Upper lobe of right lung (tissue), 1 donor: ENCODE data around the gene FAM83F. TPM values are rescaled to one million over a fixed set of nuclear protein-coding genes. Genes with fewer than 3 reads are reported as not detected.
"Not testable (repeated sequence)": the region's sequence is repeated elsewhere in the genome, so short reads cannot be mapped to it uniquely, and the experiment has no call there.

Experiments used
- ATAC-seq: fragments of 200-7000 bp; cut with Tn5 transposase; one replicate; pipeline ENCODE4 v1.9.1; 2020; ENCODE audit warnings: mild to moderate bottlenecking, moderate library complexity
- DNase-seq: peaks from one replicate; pipeline ENCODE4 v3.0.0-alpha.2; 2020
- H3K27ac ChIP-seq: fragments of 200-600 bp; one replicate; pipeline ENCODE4 v1.8.0; 2022
- H3K27me3 ChIP-seq: fragments of 200-600 bp; one replicate; pipeline ENCODE4 v1.8.0; 2022; ENCODE audit warnings: mild to moderate bottlenecking
- H3K36me3 ChIP-seq: fragments of 200-600 bp; one replicate; pipeline ENCODE4 v1.8.0; 2022
- H3K4me1 ChIP-seq: fragments of 200-600 bp; one replicate; pipeline ENCODE4 v1.8.0; 2022
- H3K4me3 ChIP-seq: fragments of 200-600 bp; one replicate; pipeline ENCODE4 v1.8.0; 2022; ENCODE audit warnings: mild to moderate bottlenecking
- H3K9me3 ChIP-seq: fragments of 200-600 bp; one replicate; pipeline ENCODE4 v1.8.0; 2022
- intact Hi-C: fragments of 100-400 bp; cut with DNase I; formaldehyde crosslinking; loops from one replicate; pipeline ENCODE4 v1.11.0; 2022
- total RNA-seq: library from RNA; stranded (reverse); fragmentation: NEBNext Ultra II Directional; extraction: Animal tissue kit (Norgen Biotek cat#: 25700); gene quantifications from one replicate; pipeline ENCODE4 v1.2.1, GENCODE V29; 2021
- TF ChIP-seq, protein P1 (sequence below): fragments of 200-600 bp; IDR thresholded peaks from one replicate; pipeline ENCODE4 v1.8.0; 2022; ENCODE audit warnings: antibody characterized with exemption
- donor health status: DM: no; HTN: yes; CAD: no; lungs with severe emphysema.

FAM83F gene
- total RNA-seq, 1 donor from 2014 or later, result 0.35 TPM

DNA sequence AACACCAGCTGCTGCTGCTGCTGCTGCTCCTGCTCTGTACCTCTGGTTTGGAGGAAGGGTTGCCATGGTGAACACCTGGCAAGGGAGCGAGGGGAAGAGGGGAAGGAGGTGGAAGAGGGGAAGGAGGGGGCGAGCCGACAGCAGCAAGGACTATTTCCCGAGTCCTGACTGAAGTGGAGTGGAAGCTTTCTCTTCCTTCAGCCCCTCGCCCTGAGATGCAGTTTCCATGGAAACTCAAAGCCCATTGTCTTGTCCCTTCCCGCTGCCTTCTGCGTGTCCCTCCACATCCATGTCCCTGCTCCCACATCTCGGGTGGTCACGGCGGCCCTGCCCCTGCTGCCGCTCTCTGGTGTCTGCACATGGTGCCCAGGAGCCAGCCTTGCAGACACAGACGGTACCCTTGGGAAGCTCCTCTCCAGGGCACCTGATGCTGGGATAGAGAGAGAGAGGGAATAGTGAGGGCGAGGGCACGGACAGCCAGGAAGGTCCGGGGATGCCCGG is 28.6 kb downstream of the FAM83F start:
- Histone ChIP-seq H3K36me3 (no peaks in the 10 kb centered on the region), H3K9me3 (no peaks in the 10 kb centered on the region), H3K4me3 (no peak overlapping the region), H3K4me1 (no peaks in the 10 kb centered on the region), H3K27me3 (no peaks in the 10 kb centered on the region), H3K27ac (no peak overlapping the region)
- intact Hi-C loops, result loop anchor here (5.0 kb wide), 1 partner anchor 486 kb away; no protein-coding TSS in a partner anchor
- no peak for DNase-seq
- TF ChIP-seq, protein P1, sequence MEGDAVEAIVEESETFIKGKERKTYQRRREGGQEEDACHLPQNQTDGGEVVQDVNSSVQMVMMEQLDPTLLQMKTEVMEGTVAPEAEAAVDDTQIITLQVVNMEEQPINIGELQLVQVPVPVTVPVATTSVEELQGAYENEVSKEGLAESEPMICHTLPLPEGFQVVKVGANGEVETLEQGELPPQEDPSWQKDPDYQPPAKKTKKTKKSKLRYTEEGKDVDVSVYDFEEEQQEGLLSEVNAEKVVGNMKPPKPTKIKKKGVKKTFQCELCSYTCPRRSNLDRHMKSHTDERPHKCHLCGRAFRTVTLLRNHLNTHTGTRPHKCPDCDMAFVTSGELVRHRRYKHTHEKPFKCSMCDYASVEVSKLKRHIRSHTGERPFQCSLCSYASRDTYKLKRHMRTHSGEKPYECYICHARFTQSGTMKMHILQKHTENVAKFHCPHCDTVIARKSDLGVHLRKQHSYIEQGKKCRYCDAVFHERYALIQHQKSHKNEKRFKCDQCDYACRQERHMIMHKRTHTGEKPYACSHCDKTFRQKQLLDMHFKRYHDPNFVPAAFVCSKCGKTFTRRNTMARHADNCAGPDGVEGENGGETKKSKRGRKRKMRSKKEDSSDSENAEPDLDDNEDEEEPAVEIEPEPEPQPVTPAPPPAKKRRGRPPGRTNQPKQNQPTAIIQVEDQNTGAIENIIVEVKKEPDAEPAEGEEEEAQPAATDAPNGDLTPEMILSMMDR, result no peak
- no peak for ATAC-seq

DNA sequence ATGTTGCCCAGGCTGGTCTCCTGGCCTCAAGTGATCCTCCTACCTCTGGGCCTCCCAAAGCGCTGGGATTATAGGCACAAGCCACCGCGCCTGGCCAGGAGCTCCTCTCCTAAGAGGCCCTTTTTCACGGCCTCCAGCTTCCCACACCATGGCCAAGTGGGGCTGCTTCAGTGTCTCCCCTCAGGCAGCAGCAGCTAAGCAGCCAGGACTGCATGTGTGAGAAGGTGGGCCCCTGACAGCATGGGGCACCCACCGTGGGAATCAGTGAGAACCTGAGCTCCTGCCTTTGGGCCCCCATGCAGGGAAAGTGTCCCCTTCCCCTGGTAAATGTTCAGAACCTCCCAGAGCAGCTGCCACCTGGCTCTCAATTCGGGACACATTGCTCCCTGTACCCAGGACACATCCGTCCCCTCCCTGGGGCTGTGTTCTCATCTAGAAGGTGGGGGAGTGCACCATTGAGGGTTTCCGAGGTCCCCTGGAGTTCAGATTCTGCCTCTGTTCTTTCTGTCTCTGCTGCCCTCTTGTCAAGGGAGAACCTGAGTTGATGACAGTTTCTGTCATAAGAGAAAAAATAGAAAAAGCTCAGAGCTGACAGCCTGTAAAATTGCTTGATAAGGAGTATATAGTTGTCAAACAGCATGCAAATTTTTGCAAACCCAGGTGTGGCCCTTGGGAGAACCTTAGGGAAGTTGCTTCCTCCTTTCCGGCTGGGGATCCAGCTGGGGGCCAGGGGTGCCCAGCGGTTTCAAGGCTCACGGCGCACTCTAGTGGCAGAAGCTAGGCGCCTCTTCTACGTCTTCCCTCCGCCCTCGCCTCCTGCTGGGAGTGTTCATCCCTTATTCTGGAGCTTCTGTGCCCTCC is 29.7 kb downstream of the FAM83F start:
- intact Hi-C loops, result loop anchor here (5.0 kb wide), 1 partner anchor 487 kb away; no protein-coding TSS in a partner anchor
- peak; percentile 86 for DNase-seq
- Histone ChIP-seq H3K27ac (no peak overlapping the region), H3K4me3 (no peak overlapping the region), H3K9me3 (no peaks in the 10 kb centered on the region), H3K4me1 (no peaks in the 10 kb centered on the region), H3K27me3 (no peaks in the 10 kb centered on the region), H3K36me3 (no peaks in the 10 kb centered on the region)
- TF ChIP-seq, protein P1, result peak; percentile 90
- peak; percentile 89 for ATAC-seq

DNA sequence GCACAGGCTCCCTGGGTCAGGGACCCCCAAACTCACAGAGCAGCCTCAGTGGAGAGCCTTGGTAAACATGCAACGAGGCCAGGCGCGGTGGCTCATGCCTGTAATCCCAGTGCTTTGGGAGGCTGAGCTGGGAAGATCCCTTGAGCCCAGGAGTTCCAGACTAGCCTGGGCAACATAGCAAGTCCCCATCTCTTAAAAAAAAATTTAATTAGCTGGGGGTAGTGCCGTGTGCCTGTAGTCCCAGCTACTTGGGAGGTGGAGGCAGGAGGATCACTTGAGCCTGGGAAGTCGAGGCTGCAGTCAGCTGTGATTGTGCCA is 30.3 kb downstream of the FAM83F start:
- ATAC-seq, H3K27ac ChIP-seq, H3K27me3 ChIP-seq, H3K36me3 ChIP-seq, H3K9me3 ChIP-seq, H3K4me1 ChIP-seq, intact Hi-C loops, H3K4me3 ChIP-seq, DNase-seq: not testable (repeated sequence)

DNA sequence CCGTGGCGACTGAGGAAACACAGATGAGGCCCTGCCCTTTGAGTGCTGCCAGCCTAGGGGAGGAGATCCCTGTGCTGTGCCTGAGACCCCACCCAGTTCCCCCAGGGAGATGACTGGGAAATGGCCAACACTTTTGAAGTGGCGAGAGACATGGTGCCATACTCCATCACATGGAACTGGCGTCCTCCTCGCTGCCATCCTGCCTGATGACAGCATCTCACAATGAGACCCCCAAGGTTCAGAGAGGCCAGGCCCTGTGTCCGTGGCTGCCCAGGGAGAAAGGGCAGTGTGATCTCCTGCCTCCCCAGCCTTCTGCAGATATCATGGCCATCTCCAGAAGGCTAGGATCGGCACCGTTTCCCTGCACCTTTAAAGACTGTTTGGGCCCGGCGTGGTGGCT is 31.1 kb downstream of the FAM83F start:
- ATAC-seq (no peak), DNase-seq (no peak)
- H3K36me3 ChIP-seq, result no peaks in the 10 kb centered on the region
- no peak overlapping the region for H3K4me3 ChIP-seq
- intact Hi-C loops, result no loop called here
- H3K27ac ChIP-seq, result no peak overlapping the region
- H3K9me3 ChIP-seq, result no peaks in the 10 kb centered on the region
- no peaks in the 10 kb centered on the region for H3K4me1 ChIP-seq
- TF ChIP-seq, protein P1, result no peak
- H3K27me3 ChIP-seq, result no peaks in the 10 kb centered on the region

DNA sequence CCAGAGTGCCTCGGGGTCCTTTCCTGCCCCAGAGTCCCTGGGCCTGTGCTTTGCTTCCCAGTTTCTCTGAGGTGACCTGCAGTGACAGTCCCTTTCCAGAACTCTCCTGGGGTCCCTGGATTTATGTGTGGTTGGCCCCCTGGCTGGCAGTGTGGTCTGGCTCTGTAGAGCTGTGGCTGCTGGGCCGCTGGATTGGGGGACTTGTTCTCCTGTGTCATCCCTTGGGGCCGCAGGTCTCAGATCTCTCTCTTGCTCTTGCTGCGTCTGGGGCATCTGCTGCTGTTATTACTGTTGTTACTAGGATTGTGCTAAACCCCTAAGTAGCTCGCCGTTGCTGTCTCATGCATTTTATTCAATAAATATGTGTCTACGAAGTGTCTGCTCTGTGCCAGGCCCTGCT is 31.9 kb downstream of the FAM83F start:
- intact Hi-C loops, result no loop called here

More for the DNA sequence above, 31.9 kb downstream of the FAM83F start:
- TF ChIP-seq, protein P1, result no peak
- no peaks in the 10 kb centered on the region for H3K36me3 ChIP-seq
- H3K27me3 ChIP-seq, result no peaks in the 10 kb centered on the region
- ATAC-seq, result no peak
- no peaks in the 10 kb centered on the region for H3K4me1 ChIP-seq
- H3K27ac ChIP-seq, result no peak overlapping the region
- H3K9me3 ChIP-seq, result no peaks in the 10 kb centered on the region
- no peak for DNase-seq
- H3K4me3 ChIP-seq, result no peak overlapping the region
